ENCODE results near the gene CDK9. TPM values are rescaled to one million over a fixed set of nuclear protein-coding genes. Genes with fewer than 3 reads are reported as not detected.

Gene CDK9
- polyA plus RNA-seq, 4 donors = 34.0 to 47.2 (median 34.6) TPM

- 52 to 68% (median 63%) methylated on average over 15 of the region's 15 CpGs for WGBS, 3 donors
- peaks cover 0 to 43% (median 0%) of the 10 kb centered on the region in 3 donors for H3K27me3 ChIP-seq (ENCODE audit: control insufficient read depth in 3 of 3, insufficient read depth in 3 of 3, low read length in 3 of 3)
- FAIRE-seq = no peak
- no peak overlapping the region for H3K27ac ChIP-seq (ENCODE audit: low read depth in 1 of 3, low read length in 2 of 3)
- H3K36me3 ChIP-seq (ENCODE audit: control insufficient read depth in 3 of 3, insufficient read depth in 2 of 3, low read depth in 1 of 3, low read length in 3 of 3) = peaks cover 0 to 14% (median 0%) of the 10 kb centered on the region in 3 donors
- DNase-seq = no peak
- no peaks in the 10 kb centered on the region for H3K9me3 ChIP-seq (ENCODE audit: control insufficient read depth in 2 of 2, insufficient read depth in 1 of 2, low read depth in 1 of 2, low read length in 1 of 2)
- H3K4me1 ChIP-seq (ENCODE audit: control insufficient read depth in 3 of 3, insufficient read depth in 2 of 3, low read depth in 1 of 3, low read length in 2 of 3) = peaks cover 0 to 4% (median 0%) of the 10 kb centered on the region in 3 donors
- H3K4me3 ChIP-seq (ENCODE audit: low read depth in 1 of 3, low read length in 3 of 3) = no peak overlapping the region
Measured at GRCh38 chr9:127746959-127747569, 38.8 kb upstream of the CDK9 start.

- WGBS, 3 donors = 89 to 94% (median 92%) methylated on average over 26 of the region's 26 CpGs
Measured at GRCh38 chr9:127749090-127749787, 36.6 kb upstream of the CDK9 start.

GRCh38 chr9:127751269-127752054 lies 34.4 kb upstream of the CDK9 start:
- peaks cover 0 to 50% (median 8%) of the 10 kb centered on the region in 3 donors for H3K27me3 ChIP-seq (ENCODE audit: control insufficient read depth in 3 of 3, insufficient read depth in 3 of 3, low read length in 3 of 3)
- WGBS, 3 donors = 14 to 39% (median 33%) methylated on average over 10 of the region's 10 CpGs
- H3K27ac ChIP-seq (ENCODE audit: low read depth in 1 of 3, low read length in 2 of 3) = no peak overlapping the region
- peak in 1 of 2 donors; percentile 55 for DNase-seq
- H3K4me3 ChIP-seq (ENCODE audit: low read depth in 1 of 3, low read length in 3 of 3) = no peak overlapping the region
- no peaks in the 10 kb centered on the region for H3K9me3 ChIP-seq (ENCODE audit: control insufficient read depth in 2 of 2, insufficient read depth in 1 of 2, low read depth in 1 of 2, low read length in 1 of 2)
- H3K36me3 ChIP-seq (ENCODE audit: control insufficient read depth in 3 of 3, insufficient read depth in 2 of 3, low read depth in 1 of 3, low read length in 3 of 3) = peaks cover 0 to 7% (median 0%) of the 10 kb centered on the region in 3 donors
- no peaks in the 10 kb centered on the region for H3K4me1 ChIP-seq (ENCODE audit: control insufficient read depth in 3 of 3, insufficient read depth in 2 of 3, low read depth in 1 of 3, low read length in 2 of 3)
- no peak for FAIRE-seq

More at GRCh38 chr9:127749090-127749787, 36.6 kb upstream of the CDK9 start:
- DNase-seq (no peak), FAIRE-seq (no peak)
- Histone ChIP-seq H3K27ac (ENCODE audit: low read depth in 1 of 3, low read length in 2 of 3) (no peak overlapping the region), H3K9me3 (ENCODE audit: control insufficient read depth in 2 of 2, insufficient read depth in 1 of 2, low read depth in 1 of 2, low read length in 1 of 2) (no peaks in the 10 kb centered on the region), H3K27me3 (ENCODE audit: control insufficient read depth in 3 of 3, insufficient read depth in 3 of 3, low read length in 3 of 3) (peaks cover 0 to 46% (median 4%) of the 10 kb centered on the region in 3 donors), H3K4me3 (ENCODE audit: low read depth in 1 of 3, low read length in 3 of 3) (no peak overlapping the region), H3K36me3 (ENCODE audit: control insufficient read depth in 3 of 3, insufficient read depth in 2 of 3, low read depth in 1 of 3, low read length in 3 of 3) (peaks cover 0 to 12% (median 0%) of the 10 kb centered on the region in 3 donors), H3K4me1 (ENCODE audit: control insufficient read depth in 3 of 3, insufficient read depth in 2 of 3, low read depth in 1 of 3, low read length in 2 of 3) (no peaks in the 10 kb centered on the region)

GRCh38 chr9:127753148-127753547 lies 32.7 kb upstream of the CDK9 start:
- FAIRE-seq (no peak), DNase-seq (no peak)
- Histone ChIP-seq H3K27ac (ENCODE audit: low read depth in 1 of 3, low read length in 2 of 3) (no peak overlapping the region), H3K27me3 (ENCODE audit: control insufficient read depth in 3 of 3, insufficient read depth in 3 of 3, low read length in 3 of 3) (peaks cover 0 to 50% (median 8%) of the 10 kb centered on the region in 3 donors), H3K9me3 (ENCODE audit: control insufficient read depth in 2 of 2, insufficient read depth in 1 of 2, low read depth in 1 of 2, low read length in 1 of 2) (no peaks in the 10 kb centered on the region), H3K4me3 (ENCODE audit: low read depth in 1 of 3, low read length in 3 of 3) (no peak overlapping the region), H3K4me1 (ENCODE audit: control insufficient read depth in 3 of 3, insufficient read depth in 2 of 3, low read depth in 1 of 3, low read length in 2 of 3) (no peaks in the 10 kb centered on the region), H3K36me3 (ENCODE audit: control insufficient read depth in 3 of 3, insufficient read depth in 2 of 3, low read depth in 1 of 3, low read length in 3 of 3) (peaks cover 0 to 7% (median 0%) of the 10 kb centered on the region in 3 donors)
- 54 to 68% (median 63%) methylated on average over 8 of the region's 8 CpGs for WGBS, 3 donors

- Histone ChIP-seq H3K4me1 (ENCODE audit: control insufficient read depth in 3 of 3, insufficient read depth in 2 of 3, low read depth in 1 of 3, low read length in 2 of 3) (no peaks in the 10 kb centered on the region), H3K36me3 (ENCODE audit: control insufficient read depth in 3 of 3, insufficient read depth in 2 of 3, low read depth in 1 of 3, low read length in 3 of 3) (peaks cover 0 to 7% (median 0%) of the 10 kb centered on the region in 3 donors), H3K27ac (ENCODE audit: low read depth in 1 of 3, low read length in 2 of 3) (no peak overlapping the region), H3K9me3 (ENCODE audit: control insufficient read depth in 2 of 2, insufficient read depth in 1 of 2, low read depth in 1 of 2, low read length in 1 of 2) (no peaks in the 10 kb centered on the region), H3K4me3 (ENCODE audit: low read depth in 1 of 3, low read length in 3 of 3) (no peak overlapping the region), H3K27me3 (ENCODE audit: control insufficient read depth in 3 of 3, insufficient read depth in 3 of 3, low read length in 3 of 3) (peaks cover 0 to 47% (median 8%) of the 10 kb centered on the region in 3 donors)
- FAIRE-seq = no peak
- DNase-seq = no peak
- 48 to 69% (median 51%) methylated on average over 8 of the region's 8 CpGs for WGBS, 3 donors
Measured at GRCh38 chr9:127753622-127754021, 32.2 kb upstream of the CDK9 start.

GRCh38 chr9:127754099-127755060 lies 31.5 kb upstream of the CDK9 start:
- H3K27ac ChIP-seq (ENCODE audit: low read depth in 1 of 3, low read length in 2 of 3) = peak overlapping the region in 1 of 3 donors; percentile 1
- no peak for DNase-seq
- H3K27me3 ChIP-seq (ENCODE audit: control insufficient read depth in 3 of 3, insufficient read depth in 3 of 3, low read length in 3 of 3) = peaks cover 0 to 47% (median 8%) of the 10 kb centered on the region in 3 donors
- no peaks in the 10 kb centered on the region for H3K4me1 ChIP-seq (ENCODE audit: control insufficient read depth in 3 of 3, insufficient read depth in 2 of 3, low read depth in 1 of 3, low read length in 2 of 3)
- H3K4me3 ChIP-seq (ENCODE audit: low read depth in 1 of 3, low read length in 3 of 3) = peak overlapping the region in 1 of 3 donors; percentile 28
- WGBS, 3 donors = 11 to 38% (median 35%) methylated on average over 68 to 86 of the region's 86 CpGs
- no peaks in the 10 kb centered on the region for H3K9me3 ChIP-seq (ENCODE audit: control insufficient read depth in 2 of 2, insufficient read depth in 1 of 2, low read depth in 1 of 2, low read length in 1 of 2)
- H3K36me3 ChIP-seq (ENCODE audit: control insufficient read depth in 3 of 3, insufficient read depth in 2 of 3, low read depth in 1 of 3, low read length in 3 of 3) = peaks cover 0 to 4% (median 0%) of the 10 kb centered on the region in 3 donors
- FAIRE-seq = no peak

GRCh38 chr9:127755061-127756060 lies 30.5 kb upstream of the CDK9 start:
- Histone ChIP-seq H3K4me1 (ENCODE audit: control insufficient read depth in 3 of 3, insufficient read depth in 2 of 3, low read depth in 1 of 3, low read length in 2 of 3) (no peaks in the 10 kb centered on the region), H3K27ac (ENCODE audit: low read depth in 1 of 3, low read length in 2 of 3) (no peak overlapping the region), H3K36me3 (ENCODE audit: control insufficient read depth in 3 of 3, insufficient read depth in 2 of 3, low read depth in 1 of 3, low read length in 3 of 3) (no peaks in the 10 kb centered on the region), H3K9me3 (ENCODE audit: control insufficient read depth in 2 of 2, insufficient read depth in 1 of 2, low read depth in 1 of 2, low read length in 1 of 2) (no peaks in the 10 kb centered on the region), H3K4me3 (ENCODE audit: low read depth in 1 of 3, low read length in 3 of 3) (no peak overlapping the region), H3K27me3 (ENCODE audit: control insufficient read depth in 3 of 3, insufficient read depth in 3 of 3, low read length in 3 of 3) (peaks cover 0 to 43% (median 8%) of the 10 kb centered on the region in 3 donors)
- WGBS, 3 donors = 23 to 53% (median 35%) methylated on average over 28 to 61 of the region's 61 CpGs
- no peak for DNase-seq
- no peak for FAIRE-seq

Measured in small intestine (tissue), 7 donors.